ENCODE data around the gene CLTC.

- no peak for TF ChIP-seq CTCF (IDR thresholded peaks at IDR 0.05; ENCODE audit: low read depth, low read length)
- no peak for TF ChIP-seq POLR2A (IDR thresholded peaks at IDR 0.05; ENCODE audit: extremely low read depth, insufficient read length)
- TF ChIP-seq MAX (IDR thresholded peaks at IDR 0.05; ENCODE audit: low read depth, low read length): no peak
- TF ChIP-seq MYC (IDR thresholded peaks at IDR 0.05; ENCODE audit: low read depth, low read length): no peak
These were observed 23.8 kb downstream of the CLTC start for GRCh38 chr17:59643159-59644140.

All from NB4 (cell line).